SK-N-SH (cell line): ENCODE results near the gene STEAP3. TPM values are rescaled to one million over a fixed set of nuclear protein-coding genes. Genes with fewer than 3 reads are reported as not detected.

Experiments
- CTCF ChIA-PET: fragments of 300-600, 350-600 bp; formaldehyde crosslinking; extraction: SDS; loops from one replicate; lab custom pipeline; 2021; lab: Yijun Ruan, JAX
- POLR2A ChIA-PET: fragments of 350-600 bp; sonication (Branson Sonifier 250); formaldehyde crosslinking; extraction: SDS; loops from one replicate; lab custom pipeline; 2020; ENCODE audit warnings: antibody characterized with exemption, inconsistent platforms; lab: Yijun Ruan, JAX
- DNase-seq: peaks from one replicate; pipeline ENCODE4 v3.0.0; 2012
- H2AFZ ChIP-seq: fragments of 200-600 bp; sonication (generic); 2 replicates; pipeline ENCODE4 v1.8.1; 2016; ENCODE audit warnings: antibody characterized with exemption, mild to moderate bottlenecking, low read depth
- H3F3A ChIP-seq: fragments of 200-600 bp; sonication (generic); replicated peaks from 2 replicates; pipeline ENCODE3; 2016; ENCODE audit warnings: antibody characterized with exemption, mild to moderate bottlenecking; ENCODE audit not compliant: insufficient read depth
- H3K27ac ChIP-seq, 2 experiments: fragments of 200-500 bp in 1 of 2; fragments of 200-600 bp in 1 of 2; sonication (Bioruptor generic) in 1 of 2; sonication (generic), shearing (Covaris generic) in 1 of 2; 2 replicates each; pipeline versions ENCODE4 v1.5.1 to v1.6.1; 2014 to 2016; ENCODE audit warnings: low read depth in 2 of 2, inconsistent platforms in 1 of 2, low read length in 1 of 2, mild to moderate bottlenecking in 1 of 2, mixed read lengths in 1 of 2
- H3K27me3 ChIP-seq: fragments of 200-600 bp; sonication (generic), shearing (Covaris generic); 2 replicates; pipeline ENCODE4 v1.6.1; 2016; ENCODE audit warnings: mixed run types; ENCODE audit not compliant: insufficient read depth
- H3K36me3 ChIP-seq, 2 experiments: fragments of 200-500 bp in 1 of 2; fragments of 200-600 bp in 1 of 2; sonication (Bioruptor generic) in 1 of 2; sonication (generic) in 1 of 2; replicated peaks in 1 of 2; 2 replicates each; pipeline versions ENCODE3 to v1.5.1; 2014 to 2016; ENCODE audit warnings: low read length in 1 of 2, mild to moderate bottlenecking in 1 of 2; ENCODE audit not compliant: insufficient read depth in 2 of 2, control insufficient read depth in 1 of 2
- H3K4me1 ChIP-seq, 2 experiments: fragments of 200-500 bp in 1 of 2; fragments of 200-600 bp in 1 of 2; sonication (Bioruptor generic) in 1 of 2; sonication (generic), shearing (Covaris generic) in 1 of 2; 2 replicates each; pipeline versions ENCODE4 v1.5.1 to v1.6.1; 2014 to 2016; ENCODE audit warnings: low read depth in 1 of 2, low read length in 1 of 2, mixed run types in 1 of 2; ENCODE audit not compliant: insufficient read depth in 2 of 2, control insufficient read depth in 1 of 2
- H3K4me2 ChIP-seq: fragments of 200-600 bp; sonication (generic), shearing (Covaris generic); 2 replicates; pipeline ENCODE4 v1.6.1; 2017; ENCODE audit warnings: mixed run types
- H3K4me3 ChIP-seq, 2 experiments: fragments of 200-500 bp in 1 of 2; fragments of 200-600 bp in 1 of 2; sonication (Bioruptor generic) in 1 of 2; sonication (generic), shearing (Covaris generic) in 1 of 2; 2 replicates each; pipeline versions ENCODE4 v1.5.1 to v1.8.1; 2014 to 2016; ENCODE audit warnings: low read depth in 2 of 2, inconsistent platforms in 1 of 2, low read length in 1 of 2, mild to moderate bottlenecking in 1 of 2, mixed read lengths in 1 of 2, moderate library complexity in 1 of 2
- H3K79me2 ChIP-seq: fragments of 200-600 bp; sonication (generic); 2 replicates; pipeline ENCODE4 v1.8.1; 2017; ENCODE audit warnings: mild to moderate bottlenecking; ENCODE audit not compliant: insufficient read depth
- H3K9ac ChIP-seq: fragments of 200-600 bp; sonication (generic); 2 replicates; pipeline ENCODE4 v1.6.1; 2017; ENCODE audit warnings: mixed run types
- H3K9me2 ChIP-seq: fragments of 200-600 bp; sonication (generic); 2 replicates; pipeline ENCODE4 v1.6.1; 2017; ENCODE audit warnings: mixed run types
- H3K9me3 ChIP-seq: fragments of 200-600 bp; sonication (generic); 2 replicates; pipeline ENCODE4 v1.6.1; 2017; ENCODE audit warnings: mixed run types, mild to moderate bottlenecking, moderate library complexity
- H4K20me1 ChIP-seq: fragments of 200-600 bp; sonication (generic); 2 replicates; pipeline ENCODE4 v1.6.1; 2017; ENCODE audit warnings: mild to moderate bottlenecking, mixed run types; ENCODE audit not compliant: insufficient read depth
- CTCF ChIP-seq: fragments of 200-600 bp; sonication (generic); IDR thresholded peaks from 2 replicates; pipeline ENCODE4 v1.6.1; 2017; ENCODE audit warnings: antibody characterized with exemption, mild to moderate bottlenecking, moderate library complexity
- EP300 ChIP-seq, 2 experiments: IDR thresholded peaks; 2 replicates each; pipeline versions ENCODE4 v1.4.0 to v1.6.1; 2012; ENCODE audit warnings: borderline replicate concordance in 1 of 2, low read depth in 1 of 2, low read length in 1 of 2
- FOXJ3 ChIP-seq: sonication (generic); formaldehyde crosslinking; IDR thresholded peaks from 2 replicates; pipeline ENCODE4 v1.5.1; 2020; ENCODE audit warnings: mild to moderate bottlenecking, missing genetic modification reagents
- GATA2 ChIP-seq: sonication (generic); formaldehyde crosslinking; IDR thresholded peaks from 2 replicates; pipeline ENCODE4 v1.5.0; 2020; ENCODE audit warnings: mild to moderate bottlenecking, missing genetic modification reagents
- JUND ChIP-seq: IDR thresholded peaks from 2 replicates; pipeline ENCODE4 v1.4.0; 2012
- MAX ChIP-seq: IDR thresholded peaks from 2 replicates; pipeline ENCODE4 v1.4.0; 2012; ENCODE audit warnings: low read depth
- MXI1 ChIP-seq: IDR thresholded peaks from 2 replicates; pipeline ENCODE4 v1.6.1; 2012; ENCODE audit warnings: mild to moderate bottlenecking, low read depth, low read length, improper control_type of control experiment
- NFIC ChIP-seq: IDR thresholded peaks from 2 replicates; pipeline ENCODE4 v1.4.0; 2012; ENCODE audit warnings: borderline replicate concordance
- NRF1 ChIP-seq: IDR thresholded peaks from 2 replicates; pipeline ENCODE4 v1.6.1; 2012; ENCODE audit warnings: low read depth, mild to moderate bottlenecking, low read length
- PBX3 ChIP-seq: IDR thresholded peaks from 2 replicates; pipeline ENCODE4; 2012
- RCOR1 ChIP-seq: fragments of 150-350 bp; IDR thresholded peaks from 2 replicates; pipeline ENCODE4 v1.6.1; 2017; ENCODE audit warnings: antibody characterized with exemption, low read length
- REST ChIP-seq: IDR thresholded peaks from 2 replicates; pipeline ENCODE4 v1.6.1; 2012; ENCODE audit warnings: mild to moderate bottlenecking, low read depth, low read length, moderate library complexity
- SIN3A ChIP-seq: IDR thresholded peaks from 2 replicates; pipeline ENCODE4 v1.6.1; 2012; ENCODE audit warnings: low read depth, mild to moderate bottlenecking, low read length, moderate library complexity, borderline replicate concordance
- TAF1 ChIP-seq: IDR thresholded peaks from 2 replicates; pipeline ENCODE4 v1.6.1; 2012; ENCODE audit warnings: low read depth, mild to moderate bottlenecking, low read length, moderate library complexity, borderline replicate concordance
- TEAD4 ChIP-seq: IDR thresholded peaks from 2 replicates; pipeline ENCODE4 v1.4.0; 2012; ENCODE audit warnings: mild to moderate bottlenecking, borderline replicate concordance; ENCODE audit not compliant: insufficient read depth
- YY1 ChIP-seq: IDR thresholded peaks from 2 replicates; pipeline ENCODE4 v1.4.0; 2012; ENCODE audit warnings: low read depth, mild to moderate bottlenecking
- ZBTB33 ChIP-seq: IDR thresholded peaks from 2 replicates; pipeline ENCODE4 v1.4.0; 2012; ENCODE audit warnings: low read depth, borderline replicate concordance
- WGBS: methylation state at CpG from one replicate; pipeline ENCODE4 v1.1.6; 2017; ENCODE audit warnings: low lambda C conversion rate; 5-methylcytosine and 5-hydroxymethylcytosine counted together
- polyA plus RNA-seq, 3 experiments: library from polyadenylated mRNA; depleted of rRNA; stranded (reverse); fragments of >200 nt; gene quantifications; 2 replicates each; pipeline ENCODE4 v1.2.3, GENCODE V29; 2012

Gene STEAP3
- polyA plus RNA-seq, 1 of the 3 experiments (the other 2 are of a cell fraction), result 30.6 TPM

GRCh38 chr2:119225926-119226325 lies 2.3 kb downstream of the STEAP3 start (continued):
- no peak for TF ChIP-seq CTCF
- TF ChIP-seq FOXJ3 (CRISPR knock-in tag), result no peak
- no peak for TF ChIP-seq TEAD4
- TF ChIP-seq GATA2 (CRISPR knock-in tag), result no peak
- TF ChIP-seq EP300 (IDR thresholded peaks at IDR 0.05; ENCODE audit: borderline replicate concordance in 1 of 2, low read depth in 1 of 2, low read length in 1 of 2), result no peak

GRCh38 chr2:119227346-119227745 lies 3.7 kb downstream of the STEAP3 start:
- H3K4me1 ChIP-seq, result peaks cover 15 to 16% of the 10 kb centered on the region in 2 experiments; a peak in 2 of 4 replicates
- TF ChIP-seq SIN3A, result no peak
- no peak for TF ChIP-seq FOXJ3 (CRISPR knock-in tag)
- TF ChIP-seq NRF1, result no peak
- TF ChIP-seq REST, result no peak
- TF ChIP-seq, all 33 proteins: peak for 0
- H3K9ac ChIP-seq, result no peak overlapping the region
- no peaks in the 10 kb centered on the region for H3K79me2 ChIP-seq
- no peaks in the 10 kb centered on the region for H3K9me3 ChIP-seq
- no peak overlapping the region for H3K4me3 ChIP-seq
- no peak for DNase-seq
- CTCF ChIA-PET, result no interaction called here
- no peaks in the 10 kb centered on the region for H3K36me3 ChIP-seq
- H3K27ac ChIP-seq, result no peak overlapping the region
- H3K4me2 ChIP-seq, result no peak overlapping the region
- H3K27me3 ChIP-seq, result no peaks in the 10 kb centered on the region
- 95% methylated on average over 12 of the region's 12 CpGs for WGBS
- no peaks in the 10 kb centered on the region for H3F3A ChIP-seq
- no peak overlapping the region for H2AFZ ChIP-seq
- no peaks in the 10 kb centered on the region for H3K9me2 ChIP-seq
- POLR2A ChIA-PET, result no interaction called here
- H4K20me1 ChIP-seq, result no peaks in the 10 kb centered on the region

- no peaks in the 10 kb centered on the region for H3K9me3 ChIP-seq
- H3K27ac ChIP-seq, result no peak overlapping the region
- H3K4me2 ChIP-seq, result no peak overlapping the region
- ChIA-PET POLR2A (no interaction called here), CTCF (no interaction called here)
- no peak for DNase-seq
- H3K27me3 ChIP-seq, result no peaks in the 10 kb centered on the region
- H4K20me1 ChIP-seq, result no peaks in the 10 kb centered on the region
- H3K9ac ChIP-seq, result no peak overlapping the region
- no peak overlapping the region for H2AFZ ChIP-seq
- no peak overlapping the region for H3K4me3 ChIP-seq
- H3F3A ChIP-seq, result no peaks in the 10 kb centered on the region
- no peaks in the 10 kb centered on the region for H3K79me2 ChIP-seq
- peaks cover 16 to 23% of the 10 kb centered on the region in 2 experiments; a peak in 2 of 4 replicates for H3K4me1 ChIP-seq
- WGBS, result 80% methylated on average over 1 of the region's 5 CpGs
- H3K9me2 ChIP-seq, result no peaks in the 10 kb centered on the region
- H3K36me3 ChIP-seq, result no peaks in the 10 kb centered on the region
- no peak for TF ChIP-seq TEAD4
- no peak for TF ChIP-seq SIN3A
- no peak for TF ChIP-seq MAX
- TF ChIP-seq FOXJ3 (CRISPR knock-in tag), result no peak
- TF ChIP-seq YY1, result no peak
- TF ChIP-seq NFIC, result no peak
- no peak for TF ChIP-seq MXI1
- TF ChIP-seq JUND, result no peak
- TF ChIP-seq PBX3, result no peak
- TF ChIP-seq ZBTB33, result no peak
- no peak for TF ChIP-seq TAF1
- TF ChIP-seq RCOR1, result no peak
- TF ChIP-seq EP300 (IDR thresholded peaks at IDR 0.05; ENCODE audit: borderline replicate concordance in 1 of 2, low read depth in 1 of 2, low read length in 1 of 2), result no peak
Measured at GRCh38 chr2:119228136-119228535, 4.5 kb downstream of the STEAP3 start.
